H1 (cell line): ENCODE measurements around the gene PHOSPHO2. TPM values are rescaled to one million over a fixed set of nuclear protein-coding genes. Genes with fewer than 3 reads are reported as not detected.

Experiments used
- CTCF ChIA-PET: fragments of 300-600 bp; sonication (Branson Sonifier 250); formaldehyde crosslinking; loops from one replicate; lab custom pipeline; 2021; ENCODE audit not compliant: partially characterized antibody; lab: Charles Lee
- POLR2A ChIA-PET: fragments of 300-600 bp; sonication (Branson Sonifier 250); formaldehyde crosslinking; loops from one replicate; lab custom pipeline; 2021; ENCODE audit warnings: inconsistent platforms; ENCODE audit not compliant: partially characterized antibody; lab: Charles Lee
- DNase-seq, 2 experiments: peaks; one replicate each; pipeline versions ENCODE4 v3.0.0 to v3.0.0-alpha.2; 2010 to 2022; ENCODE audit warnings: low spot score in 2 of 2, low read depth in 1 of 2, mixed read lengths in 1 of 2
- FAIRE-seq: peaks from 2 replicates; lab custom pipeline; 2011; peaks lifted over from hg19 to GRCh38; lab: Jason Lieb, UNC
- H2AFZ ChIP-seq: 2 replicates; pipeline ENCODE4 v1.8.1; 2012; ENCODE audit warnings: low read length, inconsistent platforms
- H2AK5ac ChIP-seq: 2 replicates; pipeline ENCODE4 v1.6.1; 2013; ENCODE audit warnings: low read depth, low read length
- H2BK120ac ChIP-seq: replicated peaks from 2 replicates; pipeline ENCODE3; 2013; ENCODE audit warnings: low read depth, low read length, inconsistent platforms
- H2BK12ac ChIP-seq: 2 replicates; pipeline ENCODE4 v1.6.1; 2013; ENCODE audit warnings: low read depth, low read length
- H2BK15ac ChIP-seq: 2 replicates; pipeline ENCODE4 v1.6.1; 2013; ENCODE audit warnings: low read length
- H2BK20ac ChIP-seq: 2 replicates; pipeline ENCODE4 v1.6.1; 2013; ENCODE audit warnings: low read length
- H2BK5ac ChIP-seq: 2 replicates; pipeline ENCODE4 v1.6.1; 2013; ENCODE audit warnings: low read depth, low read length
- H3K14ac ChIP-seq: 2 replicates; pipeline ENCODE4 v1.6.1; 2013; ENCODE audit warnings: inconsistent platforms; ENCODE audit not compliant: insufficient read length
- H3K18ac ChIP-seq: 2 replicates; pipeline ENCODE4 v1.6.1; 2013; ENCODE audit warnings: low read length; ENCODE audit errors: extremely low read depth
- H3K23ac ChIP-seq: 2 replicates; pipeline ENCODE4 v1.6.1; 2013; ENCODE audit warnings: inconsistent platforms; ENCODE audit not compliant: insufficient read length
- H3K23me2 ChIP-seq: 2 replicates; pipeline ENCODE4 v1.6.1; 2013; ENCODE audit warnings: low read depth, low read length
- H3K27ac ChIP-seq: 2 replicates; pipeline ENCODE4 v1.6.1; 2011; ENCODE audit warnings: low read depth, low read length, inconsistent platforms
- H3K27me3 ChIP-seq, 4 experiments: replicated peaks in 1 of 4; 1 replicate in 1 of 4; 2 replicates in 3 of 4; pipeline versions ENCODE4 v1.6.1 to v1.8.1; 2011 to 2013; ENCODE audit warnings: low read length in 3 of 4, mild to moderate bottlenecking in 3 of 4, inconsistent platforms in 2 of 4, mixed read lengths in 2 of 4, moderate library complexity in 1 of 4; ENCODE audit not compliant: control insufficient read depth in 3 of 4, insufficient read depth in 3 of 4; ENCODE audit errors: extremely low read depth in 1 of 4
- H3K36me3 ChIP-seq, 4 experiments: 2 replicates each; pipeline versions ENCODE4 v1.6.1 to v1.8.1; 2011 to 2013; ENCODE audit warnings: mild to moderate bottlenecking in 4 of 4, low read length in 3 of 4, moderate library complexity in 2 of 4, control low read depth in 1 of 4, inconsistent platforms in 1 of 4; ENCODE audit not compliant: insufficient read depth in 4 of 4, control insufficient read depth in 2 of 4
- H3K4ac ChIP-seq: replicated peaks from 2 replicates; pipeline ENCODE3; 2013; ENCODE audit warnings: low read length, low read depth, mixed read lengths, inconsistent platforms; ENCODE audit not compliant: insufficient read length
- H3K4me1 ChIP-seq, 4 experiments: replicated peaks in 1 of 4; 1 replicate in 1 of 4; 2 replicates in 3 of 4; pipeline versions ENCODE4 v1.6.1 to v1.8.1; 2011 to 2013; ENCODE audit warnings: low read length in 3 of 4, inconsistent platforms in 2 of 4, mixed read lengths in 1 of 4; ENCODE audit not compliant: insufficient read depth in 4 of 4, control insufficient read depth in 3 of 4
- H3K4me2 ChIP-seq, 2 experiments: 2 replicates each; pipeline versions ENCODE4 v1.6.1 to v1.8.1; 2011 to 2013; ENCODE audit warnings: low read depth in 2 of 2, low read length in 2 of 2, control low read depth in 1 of 2, inconsistent platforms in 1 of 2, mild to moderate bottlenecking in 1 of 2; ENCODE audit not compliant: insufficient read depth in 1 of 2
- H3K4me3 ChIP-seq, 4 experiments: fragments of 200-600, 300-600 bp in 1 of 4; sonication (generic), shearing (Covaris generic), sonication (Bioruptor Twin) in 1 of 4; 2 replicates each; pipeline versions ENCODE4 v1.5.1 to v1.8.1; 2011 to 2016; ENCODE audit warnings: low read length in 4 of 4, low read depth in 3 of 4, control low read depth in 2 of 4, inconsistent platforms in 2 of 4, mild to moderate bottlenecking in 2 of 4, mixed read lengths in 1 of 4, moderate library complexity in 1 of 4; ENCODE audit not compliant: insufficient read depth in 2 of 4; ENCODE audit errors: extremely low read depth in 1 of 4
- H3K56ac ChIP-seq: replicated peaks from 2 replicates; pipeline ENCODE3; 2013; ENCODE audit warnings: low read depth, mild to moderate bottlenecking, mixed read lengths, low read length, inconsistent platforms; ENCODE audit not compliant: insufficient read length
- H3K79me1 ChIP-seq: 2 replicates; pipeline ENCODE4 v1.6.1; 2013; ENCODE audit warnings: low read depth, low read length, control low read depth
- H3K79me2 ChIP-seq, 2 experiments: 2 replicates each; pipeline versions ENCODE4 v1.6.1 to v1.8.1; 2012 to 2013; ENCODE audit warnings: low read length in 2 of 2, mild to moderate bottlenecking in 2 of 2, inconsistent platforms in 1 of 2; ENCODE audit not compliant: insufficient read depth in 2 of 2, control insufficient read depth in 1 of 2
- H3K9ac ChIP-seq, 4 experiments: replicated peaks in 1 of 4; 1 replicate in 1 of 4; 2 replicates in 3 of 4; pipeline versions ENCODE4 v1.6.1 to v1.8.1; 2011 to 2013; ENCODE audit warnings: low read depth in 3 of 4, low read length in 3 of 4, control low read depth in 2 of 4, mild to moderate bottlenecking in 2 of 4, moderate library complexity in 2 of 4, inconsistent platforms in 1 of 4; ENCODE audit errors: extremely low read depth in 1 of 4
- H3K9me3 ChIP-seq, 2 experiments: 2 replicates each; pipeline versions ENCODE4 v1.6.1 to v1.8.1; 2012 to 2013; ENCODE audit warnings: mild to moderate bottlenecking in 2 of 2, moderate library complexity in 2 of 2, control low read depth in 1 of 2, inconsistent platforms in 1 of 2, low read depth in 1 of 2, low read length in 1 of 2, mixed read lengths in 1 of 2; ENCODE audit not compliant: insufficient read depth in 2 of 2
- H4K20me1 ChIP-seq, 2 experiments: replicated peaks in 1 of 2; 2 replicates each; pipeline versions ENCODE3 to v1.8.1; 2011 to 2013; ENCODE audit warnings: inconsistent platforms in 2 of 2, low read length in 2 of 2, mild to moderate bottlenecking in 1 of 2; ENCODE audit not compliant: insufficient read depth in 2 of 2, control insufficient read depth in 1 of 2
- H4K5ac ChIP-seq: 2 replicates; pipeline ENCODE4 v1.6.1; 2013; ENCODE audit warnings: low read length, low read depth, mixed read lengths, inconsistent platforms; ENCODE audit not compliant: insufficient read length
- H4K8ac ChIP-seq: 2 replicates; pipeline ENCODE4 v1.8.0; 2013; ENCODE audit warnings: mild to moderate bottlenecking, moderate library complexity, low read length, inconsistent platforms; ENCODE audit not compliant: insufficient read depth; ENCODE audit errors: extremely low read depth
- H4K91ac ChIP-seq: replicated peaks from 2 replicates; pipeline ENCODE3; 2013; ENCODE audit warnings: low read length, mixed read lengths, inconsistent platforms; ENCODE audit not compliant: insufficient read length
- ATF2 ChIP-seq: IDR thresholded peaks from 2 replicates; pipeline ENCODE4 v1.6.1; 2012; ENCODE audit warnings: low read length, inconsistent platforms
- BCL11A ChIP-seq, 2 experiments: IDR thresholded peaks; one replicate each; pipeline ENCODE4 v1.6.1; 2011; ENCODE audit warnings: low read depth in 2 of 2, low read length in 2 of 2, mild to moderate bottlenecking in 2 of 2
- CBX8 ChIP-seq: fragments of 300-800, 300-1000 bp; sonication (generic); IDR thresholded peaks from 2 replicates; pipeline ENCODE4 v1.7.1; 2016; ENCODE audit warnings: low read depth, low read length, borderline replicate concordance
- GTF2F1 ChIP-seq: IDR thresholded peaks from 2 replicates; pipeline ENCODE4 v1.6.1; 2012; ENCODE audit warnings: low read depth, low read length, improper control_type of control experiment, borderline replicate concordance
- JUN ChIP-seq: IDR thresholded peaks from 2 replicates; pipeline ENCODE4 v1.6.1; 2011; ENCODE audit warnings: low read depth, mild to moderate bottlenecking, improper control_type of control experiment, low read length
- JUND ChIP-seq: IDR thresholded peaks from 2 replicates; pipeline ENCODE4 v1.6.1; 2011; ENCODE audit warnings: mild to moderate bottlenecking, improper control_type of control experiment, low read length
- NRF1 ChIP-seq: IDR thresholded peaks from 2 replicates; pipeline ENCODE4 v1.6.1; 2011; ENCODE audit warnings: mild to moderate bottlenecking, low read depth, low read length, improper control_type of control experiment
- SP2 ChIP-seq: IDR thresholded peaks from 2 replicates; pipeline ENCODE4 v1.6.1; 2012; ENCODE audit warnings: mild to moderate bottlenecking, low read length, inconsistent platforms
- SP4 ChIP-seq: IDR thresholded peaks from 2 replicates; pipeline ENCODE4 v1.6.1; 2012; ENCODE audit warnings: low read length, inconsistent platforms
- TBP ChIP-seq: IDR thresholded peaks from 2 replicates; pipeline ENCODE4 v1.6.1; 2011; ENCODE audit warnings: low read depth, low read length, improper control_type of control experiment
- WGBS, 2 experiments: shearing (Covaris generic) in 1 of 2; methylation state at CpG; one replicate each; pipeline versions ENCODE4 v1.1.6 to v1.1.7; 2013 to 2015; ENCODE audit warnings: low lambda C conversion rate in 2 of 2, mixed read lengths in 2 of 2, inconsistent platforms in 1 of 2, low coverage in 1 of 2, missing lambda C conversion rate in 1 of 2; ENCODE audit not compliant: insufficient replicate concordance in 2 of 2, insufficient coverage in 1 of 2, insufficient read length in 1 of 2; ENCODE audit errors: extremely low coverage in 1 of 2, missing lambda C conversion rate in 1 of 2; 5-methylcytosine and 5-hydroxymethylcytosine counted together
- polyA plus RNA-seq, 7 experiments: library from polyadenylated mRNA; depleted of rRNA in 3 of 7; stranded (reverse) in 5 of 7; unstranded in 2 of 7; fragments of >200 nt in 5 of 7; fragments of 200-250 nt in 2 of 7; gene quantifications; 1 replicate in 5 of 7; 2 replicates in 1 of 7; 4 replicates in 1 of 7; pipeline versions ENCODE4 v1.2.1 to v1.2.3, GENCODE V29; 2011 to 2013; ENCODE audit warnings: missing spikeins in 2 of 7, mixed read lengths in 2 of 7
- total RNA-seq: library from RNA; stranded (reverse); fragmentation: NEBNext Ultra II Directional; extraction: Animal tissue kit (Norgen Biotek cat#: 25700); gene quantifications from 2 replicates; pipeline ENCODE4 v1.2.1, GENCODE V29; 2021

The PHOSPHO2 gene
- total and polyA plus RNA-seq, 2 of the 8 experiments (the other 6 are each of a cell fraction or from before 2014, with no cell fraction given): 2.4 to 8.5 TPM

- FAIRE-seq: no peak
- TF ChIP-seq NRF1 (no peak), CBX8 (no peak), JUN (no peak), SP4 (no peak), ATF2 (no peak), JUND (no peak), SP2 (no peak), TBP (no peak), GTF2F1 (no peak), BCL11A (IDR thresholded peaks at IDR 0.05; ENCODE audit: low read depth in 2 of 2, low read length in 2 of 2) (no peak)
- H2AK5ac ChIP-seq: no peak overlapping the region
Observed at GRCh38 chr2:169716938-169717690, 22.8 kb downstream of the PHOSPHO2 start.

More at GRCh38 chr2:169716938-169717690, 22.8 kb downstream of the PHOSPHO2 start:
- no peak overlapping the region for H4K8ac ChIP-seq
- no peaks in the 10 kb centered on the region for H3K9me3 ChIP-seq
- no peak overlapping the region for H2BK5ac ChIP-seq
- CTCF ChIA-PET: interaction anchor here (1.1 kb wide), 1 partner anchor 66 kb away, joined by 4 read pairs; no protein-coding TSS in a partner anchor
- H4K5ac ChIP-seq: no peak overlapping the region
- POLR2A ChIA-PET: interaction anchor here (1.6 to 1.9 kb wide), 2 partner anchors 17 to 24 kb away, joined by 4 to 9 read pairs; partner anchors contain the start of gene KLHL23
- WGBS, 2 experiments: 87% methylated on average over 12 of the region's 12 CpGs; no CpG with 5 or more reads in 1 of the 2 experiments
- no peak overlapping the region for H4K91ac ChIP-seq
- H3K27ac ChIP-seq: no peak overlapping the region
- H3K4ac ChIP-seq: no peak overlapping the region
- no peak overlapping the region for H3K14ac ChIP-seq
- H2BK20ac ChIP-seq: no peak overlapping the region
- H3K23ac ChIP-seq: no peak overlapping the region
- no peak for DNase-seq
- H3K79me2 ChIP-seq: no peaks in the 10 kb centered on the region
- H2BK120ac ChIP-seq: no peak overlapping the region
- H3K79me1 ChIP-seq: no peaks in the 10 kb centered on the region
- no peak overlapping the region for H2AFZ ChIP-seq
- H3K18ac ChIP-seq: no peak overlapping the region
- no peak overlapping the region for H2BK15ac ChIP-seq
- no peaks in the 10 kb centered on the region for H4K20me1 ChIP-seq
- H3K9ac ChIP-seq: no peak overlapping the region
- H3K4me3 ChIP-seq: no peak overlapping the region
- no peaks in the 10 kb centered on the region for H3K27me3 ChIP-seq
- no peaks in the 10 kb centered on the region for H3K36me3 ChIP-seq
- H3K4me1 ChIP-seq: no peaks in the 10 kb centered on the region
- H3K56ac ChIP-seq: no peak overlapping the region
- H3K4me2 ChIP-seq: no peak overlapping the region
- H3K23me2 ChIP-seq: no peaks in the 10 kb centered on the region
- H2BK12ac ChIP-seq: no peak overlapping the region
